ENCODE results near the gene RAB31. TPM values are rescaled to one million over a fixed set of nuclear protein-coding genes. Genes with fewer than 3 reads are reported as not detected.

Gene RAB31
- total RNA-seq = 50.5 and 71.5 TPM in 2 replicates

GRCh38 chr18:9708057-9708433 lies at the start of gene RAB31:
Gene RAB31, plus strand, starts transcription at chr18:9708301. Its CDS starts 105 bp downstream, at chr18:9708406.

GRCh38 chr18:9885170-9886004 lies 177.3 kb downstream of the RAB31 start, which contains the start of gene TXNDC2:
Gene TXNDC2, plus strand, starts transcription at chr18:9885973. Its CDS starts 708 bp downstream, at chr18:9886681.

Other genes starting within 250 kb of the RAB31 start
- 64.0 and 72.9 TPM in 2 replicates for gene RALBP1, start 232.8 kb upstream of the RAB31 start, total RNA-seq
- 113 and 114 TPM in 2 replicates for gene PPP4R1, start 93.7 kb upstream of the RAB31 start, total RNA-seq
- 0.12 and 0.22 TPM in 2 replicates for gene TXNDC2, start 177.7 kb downstream of the RAB31 start, total RNA-seq
- gene VAPA, start 205.7 kb downstream of the RAB31 start, total RNA-seq = 339 TPM in 2 replicates

All from uterine smooth muscle cell (primary cell).